T1000 (cell line): Measurements from ENCODE around the gene RNF8.
"Not testable (repeated sequence)": the region's sequence is repeated elsewhere in the genome, so short reads cannot be mapped to it uniquely, and the experiment has no call there.

Source experiments
- DNase-seq: peaks from one replicate; lab custom pipeline; 2025; ENCODE audit warnings: mixed read lengths; lab: John Stamatoyannopoulos, UW

RNF8 gene

DNA sequence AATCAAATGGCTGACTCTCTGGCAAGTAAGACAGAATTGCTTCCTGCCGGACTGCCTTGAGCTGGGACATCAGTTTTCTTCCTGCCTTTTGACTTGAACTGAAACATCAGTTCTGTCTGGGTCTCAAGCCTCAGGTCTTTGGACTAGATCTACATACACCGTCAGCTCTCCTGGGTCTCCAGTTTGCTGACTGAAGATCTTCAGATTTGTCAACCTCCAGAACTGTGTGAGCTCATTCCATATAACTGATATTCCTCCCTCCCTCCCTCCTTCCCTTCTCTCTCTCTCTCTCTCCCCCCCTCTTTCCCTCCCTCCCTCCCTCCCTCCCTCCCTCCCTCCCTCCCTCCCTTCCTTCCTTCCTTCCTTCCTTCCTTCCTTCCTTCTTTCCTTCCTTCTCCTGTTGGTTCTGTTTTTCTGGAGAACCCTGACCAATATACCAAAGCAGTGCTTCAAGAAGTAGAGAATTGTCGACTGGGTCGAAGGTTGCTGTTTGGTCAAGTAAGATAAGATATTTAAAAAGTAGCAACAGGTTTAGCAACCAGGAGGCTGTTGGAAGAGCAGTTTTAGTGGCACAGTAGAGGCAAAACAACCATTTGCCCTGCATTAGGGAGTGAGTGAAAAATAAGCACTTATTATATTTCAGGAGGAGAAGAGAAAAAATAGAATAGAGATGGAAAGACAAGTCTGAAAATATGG, 46.2 kb downstream of the RNF8 start:
- DNase-seq: no peak

DNA sequence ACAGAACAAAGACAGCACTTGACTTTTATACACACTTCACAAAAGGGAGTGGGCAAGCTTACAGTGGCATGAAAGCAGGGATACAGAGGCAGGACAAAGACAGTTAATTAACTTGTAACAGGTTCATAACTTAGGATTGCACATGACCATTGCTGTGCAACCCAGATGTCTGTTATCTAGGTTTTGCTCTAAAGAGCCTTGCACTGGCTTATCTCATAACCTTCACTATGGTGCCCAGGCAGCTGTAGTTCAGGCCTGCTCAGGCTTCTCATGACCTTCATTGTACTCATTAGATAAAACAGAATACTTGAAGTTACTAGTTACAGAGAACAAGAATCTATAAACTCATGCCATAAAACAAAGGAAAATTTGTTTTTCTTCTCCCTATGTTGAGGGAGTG, 47.9 kb downstream of the RNF8 start:
- DNase-seq: not testable (repeated sequence)

- DNase-seq: no peak
These were observed 53.1 kb downstream of the RNF8 start for GRCh38 chr6:37406726-37407341.

DNA sequence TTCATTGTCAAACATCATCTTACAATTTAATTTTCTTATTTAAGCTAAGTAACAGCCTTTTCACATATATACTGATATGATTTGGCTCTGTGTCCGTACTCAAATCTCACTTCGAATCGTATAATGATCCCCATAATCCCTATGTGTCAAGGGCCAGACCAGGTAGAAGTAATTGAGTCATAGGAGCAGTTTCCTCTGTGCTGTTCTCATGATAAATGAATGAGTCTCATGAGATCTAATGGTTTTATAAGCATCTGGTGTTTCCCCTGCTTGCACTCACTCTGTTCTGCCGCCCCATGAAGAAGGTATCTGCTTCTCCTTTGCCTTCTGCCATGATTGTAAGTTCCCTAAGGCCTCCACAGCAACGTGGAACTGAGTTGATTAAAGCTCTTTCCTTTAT, 54.2 kb downstream of the RNF8 start:
- no peak for DNase-seq

- no peak for DNase-seq
These were observed 55.7 kb downstream of the RNF8 start for GRCh38 chr6:37409501-37409900.

GRCh38 chr6:37417393-37417792, 63.6 kb downstream of the RNF8 start:
- DNase-seq: no peak

DNA sequence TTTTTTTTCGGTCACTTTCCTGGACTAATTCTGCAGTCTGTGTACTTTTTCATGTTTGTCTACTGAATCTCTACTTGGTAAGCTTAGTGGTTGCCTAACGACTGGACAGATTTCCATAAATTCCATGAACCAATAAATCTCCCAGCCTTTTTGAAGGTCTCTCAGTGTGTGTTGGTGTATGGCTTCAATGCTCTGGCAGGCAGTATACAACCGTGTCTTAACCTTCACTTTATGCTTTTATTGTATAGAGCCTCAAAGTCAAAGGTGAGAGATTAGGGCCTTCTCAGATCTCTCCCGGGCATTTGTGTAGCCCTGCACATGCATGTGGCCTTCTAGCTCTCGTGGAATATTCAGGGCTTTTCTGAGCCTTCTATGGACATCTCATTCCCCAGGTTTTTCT, 64.9 kb downstream of the RNF8 start:
- no peak for DNase-seq

DNA sequence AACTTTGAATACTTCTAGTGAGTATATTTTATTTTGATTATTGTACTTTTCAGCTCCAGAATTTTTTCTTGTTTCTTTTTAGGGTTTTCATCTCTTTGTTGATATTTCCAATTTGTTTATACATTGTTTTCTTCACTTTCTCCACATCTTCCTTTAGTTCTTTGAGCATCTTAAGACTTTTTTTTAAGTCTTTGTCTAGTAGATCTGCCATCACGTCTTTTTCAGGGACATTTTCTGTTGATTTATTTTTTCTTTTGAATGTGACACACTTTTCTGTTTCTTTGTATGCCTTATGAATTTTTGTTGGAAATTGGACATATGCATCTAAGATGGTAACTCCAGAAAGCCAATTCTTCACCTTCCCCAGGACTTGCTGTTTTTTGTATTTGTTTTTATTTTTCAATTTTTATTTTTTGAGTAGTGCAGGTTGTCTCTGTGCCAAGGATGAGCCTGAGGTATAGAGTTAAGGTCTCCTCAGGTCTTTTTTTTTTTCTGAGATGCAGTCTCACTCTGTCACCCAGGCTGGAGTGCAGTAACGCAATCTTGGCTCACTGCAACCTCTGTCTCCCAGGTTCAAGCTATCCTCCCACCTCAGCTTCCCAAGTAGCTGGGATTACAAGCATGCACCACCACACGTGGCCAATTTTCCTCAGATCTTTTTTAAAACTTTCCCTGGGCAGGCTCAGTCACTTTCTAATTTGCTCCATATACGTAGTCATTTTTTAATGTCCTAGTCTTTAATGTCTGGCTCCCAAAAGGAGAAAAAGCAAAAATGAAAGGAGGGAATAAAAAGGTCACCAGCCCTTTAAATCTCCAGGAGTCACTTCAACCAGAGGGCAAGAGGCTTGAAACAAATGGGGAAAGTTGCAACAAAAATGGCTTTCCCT, 72.5 kb downstream of the RNF8 start:
- no peak for DNase-seq

GRCh38 chr6:37426945-37427510, 73.2 kb downstream of the RNF8 start:
- no peak for DNase-seq

DNA sequence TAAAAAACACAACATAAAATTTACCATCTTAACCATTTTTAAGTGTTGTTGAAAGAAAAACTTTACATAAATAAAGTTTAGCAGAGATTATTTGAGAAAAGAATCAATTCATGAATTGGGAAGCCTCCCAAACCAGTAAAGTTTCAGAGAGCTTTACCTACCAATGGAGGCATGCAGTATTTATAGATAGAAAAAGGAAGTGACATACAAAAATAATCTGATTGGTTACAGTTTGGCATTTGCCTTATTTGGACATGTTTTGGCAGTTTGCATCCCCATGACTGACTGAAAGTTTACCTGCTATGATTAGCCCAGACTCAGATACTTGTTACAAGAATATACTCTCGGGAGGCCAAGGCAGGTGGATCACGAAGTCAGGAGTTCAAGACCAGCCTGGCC, 75.6 kb downstream of the RNF8 start:
- DNase-seq: no peak

DNA sequence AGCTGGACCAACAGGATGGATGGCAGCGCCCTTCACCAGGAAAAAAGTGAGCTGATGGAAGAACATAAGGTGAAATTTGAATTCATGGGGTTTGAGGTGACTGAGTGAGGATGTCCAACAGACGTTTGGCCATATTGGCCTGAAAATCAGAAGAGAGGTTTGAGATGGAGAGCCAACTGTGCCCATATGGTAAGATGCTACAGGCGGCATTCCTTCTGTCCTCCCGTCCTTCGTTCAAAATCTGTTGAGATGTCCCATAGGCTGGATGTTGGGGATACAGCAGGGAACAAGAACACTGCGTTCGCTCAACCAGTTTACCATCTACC, 78.8 kb downstream of the RNF8 start:
- DNase-seq: no peak

DNA sequence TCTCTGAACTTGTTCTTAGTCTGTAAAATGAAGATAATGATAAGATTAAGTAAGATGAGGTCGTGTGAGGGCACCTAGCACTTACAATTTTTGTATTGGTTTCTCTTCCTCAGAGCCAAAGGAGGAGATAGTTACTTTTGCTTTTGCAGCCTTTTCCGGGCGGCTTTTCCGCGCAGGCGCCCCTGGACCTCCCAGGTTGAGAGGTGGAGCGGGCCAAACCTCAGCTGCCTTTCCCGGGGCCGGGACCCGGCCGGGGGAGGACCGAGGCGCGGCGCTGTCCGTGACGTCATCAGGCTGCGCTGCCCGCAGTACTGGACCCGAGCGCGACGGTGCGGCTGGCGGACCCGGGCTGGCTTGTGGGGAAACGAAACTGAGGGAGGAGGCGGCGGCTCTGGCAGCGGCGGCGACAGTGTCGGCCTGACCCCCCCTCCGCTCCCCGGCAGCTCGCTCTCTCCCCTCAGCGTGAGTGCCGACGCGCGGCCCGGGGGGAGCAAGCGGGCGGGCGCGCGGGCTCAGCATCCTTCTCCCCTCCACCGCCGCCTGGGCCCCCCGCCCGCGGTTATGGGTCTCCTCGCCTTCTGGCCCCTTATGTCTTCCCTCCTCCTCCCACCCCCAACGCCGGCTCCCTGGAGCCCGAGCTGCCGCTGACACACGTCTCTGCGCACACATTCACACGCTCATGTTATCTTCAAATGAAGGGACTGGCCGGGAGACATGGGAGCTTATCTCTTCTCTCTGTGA, 79.3 kb downstream of the RNF8 start, which contains the start of gene CMTR1:
Gene CMTR1 (plus strand): TSS at position 306 of the 741 bp plus-strand sequence. CDS start 2,409 bp downstream, outside the sequence.
- peak; percentile 92 for DNase-seq

DNA sequence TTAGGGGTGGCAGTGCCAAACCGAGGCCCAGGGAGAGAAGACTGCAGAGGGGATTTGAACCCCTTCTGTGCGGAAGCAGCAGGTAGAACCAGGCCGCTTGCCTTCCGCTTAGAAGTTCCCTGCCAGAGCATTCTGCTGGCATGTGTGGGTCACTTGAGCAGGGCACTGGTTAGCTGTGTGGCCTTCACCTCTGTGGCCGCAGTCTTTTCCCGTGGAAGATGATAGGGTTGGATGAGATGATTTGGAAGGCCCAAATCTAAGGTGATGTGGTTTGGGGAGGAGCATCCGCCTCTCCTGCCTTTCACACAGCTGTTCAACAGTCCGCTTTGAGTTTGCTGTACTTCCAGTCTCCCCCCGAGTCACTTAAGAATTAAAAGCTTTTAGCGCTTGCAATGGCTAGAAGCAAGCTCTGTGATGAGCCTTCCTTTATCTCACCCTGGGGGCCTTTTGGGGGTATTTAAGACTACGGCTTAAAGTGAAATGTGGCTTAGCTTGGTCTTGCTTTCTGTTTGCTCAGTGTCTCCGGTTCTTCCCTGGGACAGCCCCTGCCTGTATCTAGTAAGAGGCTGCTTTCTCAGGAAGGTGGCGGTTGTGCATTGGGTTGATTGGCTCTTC, 80.0 kb downstream of the RNF8 start:
- DNase-seq: no peak

GRCh38 chr6:37435373-37435772, 81.6 kb downstream of the RNF8 start:
- no peak for DNase-seq

- no peak for DNase-seq
These were observed 82.0 kb downstream of the RNF8 start for GRCh38 chr6:37435816-37436215.

DNA sequence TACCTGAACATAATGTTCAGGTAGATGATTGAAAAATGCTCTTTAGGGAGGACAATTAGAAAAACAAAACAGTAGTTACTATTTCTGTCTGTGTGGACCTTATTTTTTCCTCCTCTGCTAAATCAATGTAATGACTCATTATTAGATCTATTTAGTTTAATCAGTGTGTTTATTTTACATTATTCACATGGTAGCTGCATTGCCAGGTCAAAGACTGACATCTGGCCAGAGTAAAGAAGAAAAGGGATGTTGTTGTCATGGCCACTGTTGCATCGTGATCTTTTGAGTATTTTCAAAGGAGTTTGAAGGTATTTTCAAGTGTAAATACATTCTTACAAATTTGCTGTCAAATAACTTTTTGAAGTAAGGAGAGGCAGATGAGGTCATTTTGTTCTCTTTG, 85.1 kb downstream of the RNF8 start:
- DNase-seq: no peak

DNA sequence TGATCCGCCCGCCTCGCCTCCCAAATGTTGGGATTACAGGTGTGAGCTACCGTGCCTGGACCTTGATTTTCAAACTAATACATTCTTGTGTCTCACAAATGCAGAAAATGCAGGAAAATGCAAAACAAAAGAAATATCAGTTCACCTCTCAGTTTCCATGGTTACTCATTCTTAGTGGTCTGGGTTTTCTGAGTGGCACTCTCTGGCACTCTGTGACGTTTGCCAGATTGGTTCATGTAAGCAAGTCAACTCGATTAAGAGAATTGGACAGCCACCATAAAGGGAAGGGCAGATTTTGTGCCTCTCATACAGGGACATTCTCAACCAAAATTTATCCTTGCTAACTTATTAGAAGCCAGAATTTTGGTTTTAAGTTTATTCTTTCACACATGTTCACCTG, 87.9 kb downstream of the RNF8 start:
- DNase-seq: no peak

DNA sequence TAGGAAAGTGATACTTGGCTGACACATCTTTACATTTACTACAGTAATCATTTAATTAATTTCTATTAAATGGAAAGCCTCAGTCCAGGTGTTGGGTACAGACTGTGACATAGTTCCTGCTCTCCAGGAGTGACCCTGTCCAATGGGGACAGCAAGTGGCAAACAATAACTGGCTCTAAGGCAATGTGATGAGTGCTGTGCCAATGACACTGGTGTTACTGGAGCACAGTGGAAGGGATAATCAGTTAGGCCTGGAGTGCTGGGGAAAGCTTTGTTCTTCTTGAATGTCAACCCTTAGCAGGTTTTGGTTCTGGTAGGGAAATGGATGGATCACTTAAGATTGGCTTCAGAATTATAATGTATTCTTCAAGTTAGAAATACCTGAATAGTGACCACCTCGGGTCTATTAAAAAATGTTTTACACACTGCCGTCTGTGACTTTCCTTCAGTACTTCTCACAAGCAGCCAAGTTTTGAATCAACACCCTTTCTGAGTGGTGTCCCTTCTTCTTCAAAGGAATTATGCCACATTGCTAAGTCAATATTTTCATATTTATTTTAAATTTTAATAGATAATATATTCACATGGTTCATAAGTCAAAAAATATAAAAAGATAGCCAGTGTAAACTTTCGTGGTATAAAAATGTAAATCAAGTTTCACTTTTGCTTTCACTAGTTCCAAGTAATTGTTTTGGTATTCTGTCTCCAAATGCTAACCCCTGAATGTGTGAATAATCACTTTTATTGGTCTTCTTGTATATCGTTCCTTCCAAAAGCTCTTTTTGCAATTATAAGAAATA, 88.8 kb downstream of the RNF8 start:
- no peak for DNase-seq

GRCh38 chr6:37443216-37443542, 89.4 kb downstream of the RNF8 start:
- DNase-seq: not testable (repeated sequence)
